Stimulated activated CD4-positive, alpha-beta T cell treated with anti-CD3 and anti-CD28 coated beads, Interleukin-15, amount 100 ng/mL, for 48 hours (primary cell): ENCODE data around the gene SLC9A9.

Experiments
- DNase-seq, 2 donors: peaks; one replicate each; pipeline ENCODE4 v3.0.0-alpha.2; 2020; ENCODE audit warnings: low read depth in 2 of 2

Gene SLC9A9

GRCh38 chr3:143252931-143253330 is 595.3 kb downstream of the SLC9A9 start:
- DNase-seq, result no peak

GRCh38 chr3:143249014-143249413 is 599.3 kb downstream of the SLC9A9 start:
- DNase-seq, result no peak

- DNase-seq, result no peak
Measured at GRCh38 chr3:143247073-143247472, 601.2 kb downstream of the SLC9A9 start.

GRCh38 chr3:143245692-143246091 is 602.6 kb downstream of the SLC9A9 start:
- DNase-seq, result no peak

GRCh38 chr3:143244516-143245063 is 603.7 kb downstream of the SLC9A9 start:
- no peak for DNase-seq

GRCh38 chr3:143243686-143244085 is 604.6 kb downstream of the SLC9A9 start:
- DNase-seq, result no peak

- DNase-seq, result no peak
Measured at GRCh38 chr3:143242691-143243090, 605.6 kb downstream of the SLC9A9 start.

- DNase-seq, result no peak
Measured at GRCh38 chr3:143242101-143242500, 606.2 kb downstream of the SLC9A9 start.

- DNase-seq, result no peak
Measured at GRCh38 chr3:143241481-143241951, 606.8 kb downstream of the SLC9A9 start.

GRCh38 chr3:143240886-143241285 is 607.4 kb downstream of the SLC9A9 start:
- no peak for DNase-seq

- no peak for DNase-seq
Measured at GRCh38 chr3:143239031-143239430, 609.2 kb downstream of the SLC9A9 start.

GRCh38 chr3:143237077-143237627 is 611.1 kb downstream of the SLC9A9 start:
- DNase-seq, result no peak

GRCh38 chr3:143236226-143236964 is 611.9 kb downstream of the SLC9A9 start:
- no peak for DNase-seq

- DNase-seq, result no peak
Measured at GRCh38 chr3:143235614-143236204, 612.6 kb downstream of the SLC9A9 start.

- no peak for DNase-seq
Measured at GRCh38 chr3:143234526-143234925, 613.7 kb downstream of the SLC9A9 start.

GRCh38 chr3:143232981-143233380 is 615.3 kb downstream of the SLC9A9 start:
- no peak for DNase-seq

- no peak for DNase-seq
Measured at GRCh38 chr3:143228405-143228804, 619.9 kb downstream of the SLC9A9 start.

- DNase-seq, result no peak
Measured at GRCh38 chr3:143226678-143227291, 621.5 kb downstream of the SLC9A9 start.

- no peak for DNase-seq
Measured at GRCh38 chr3:143224716-143225115, 623.6 kb downstream of the SLC9A9 start.

- DNase-seq, result no peak
Measured at GRCh38 chr3:143222981-143223380, 625.3 kb downstream of the SLC9A9 start.

GRCh38 chr3:143222505-143222904 is 625.8 kb downstream of the SLC9A9 start:
- no peak for DNase-seq

- DNase-seq, result no peak
Measured at GRCh38 chr3:143221446-143221845, 626.8 kb downstream of the SLC9A9 start.
